ENCODE data around the gene CHORDC1.
"Not testable (repeated sequence)": the region's sequence is repeated elsewhere in the genome, so short reads cannot be mapped to it uniquely, and the experiment has no call there.

CHORDC1 gene

DNA sequence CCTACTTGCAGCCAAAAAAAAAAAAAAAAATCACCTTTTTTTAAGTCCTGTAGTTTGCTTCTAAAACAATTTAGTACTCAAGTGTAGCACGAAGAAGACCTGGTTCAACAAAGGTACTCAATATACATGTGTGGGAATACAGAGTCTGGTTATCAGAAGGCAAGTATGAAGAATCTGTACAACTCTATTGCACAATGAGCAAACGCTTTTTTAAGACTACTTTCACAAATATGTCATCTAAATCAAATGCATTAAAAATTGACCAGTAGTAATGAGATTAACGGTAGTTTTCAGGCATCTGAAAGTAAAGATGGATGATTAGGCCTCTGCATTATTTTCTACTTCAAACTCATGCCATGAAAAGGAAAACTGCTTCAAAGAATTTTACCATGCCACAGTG lies 9.5 kb downstream of the CHORDC1 start:
- no peak for DNase-seq

DNA sequence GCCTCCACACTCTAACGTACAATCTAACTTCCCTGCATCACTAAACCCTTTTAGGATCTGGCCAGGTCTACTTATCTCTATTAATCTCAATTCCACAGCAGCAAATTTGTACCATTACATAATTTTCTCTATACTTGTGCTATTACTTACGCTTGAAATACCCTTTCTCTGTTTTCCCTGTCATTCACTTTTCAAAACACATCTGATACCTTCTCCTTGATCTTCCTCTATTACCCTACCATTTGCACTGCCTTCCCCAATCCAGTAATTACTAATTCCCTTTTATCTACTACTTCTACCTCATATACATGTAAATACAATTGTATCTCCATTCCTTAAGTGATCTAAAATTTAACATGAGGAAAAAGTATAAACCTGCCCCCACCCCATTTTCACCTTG lies 14.0 kb downstream of the CHORDC1 start:
- no peak for DNase-seq

DNA sequence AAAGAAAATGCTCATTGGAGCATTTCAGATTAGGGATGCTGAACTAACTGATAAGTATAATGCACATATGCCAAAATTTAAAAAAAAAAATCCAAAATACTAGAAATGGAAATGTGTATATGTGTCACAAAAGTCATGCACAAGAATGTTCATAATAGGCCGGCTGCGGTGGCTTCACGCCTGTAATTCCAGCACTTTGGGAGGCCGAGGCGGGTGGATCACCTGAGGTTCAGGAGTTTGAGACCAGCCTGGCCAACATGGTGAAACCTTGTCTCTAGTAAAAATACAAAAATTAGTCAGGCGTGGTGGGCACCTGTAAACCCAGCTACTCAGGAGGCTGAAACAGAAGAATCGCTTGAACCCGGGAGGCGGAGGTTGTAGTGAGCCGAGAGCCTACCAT lies 14.9 kb downstream of the CHORDC1 start:
- not testable (repeated sequence) for DNase-seq

- DNase-seq: no peak
Observed at GRCh38 chr11:90204832-90205646, 17.8 kb downstream of the CHORDC1 start.

DNA sequence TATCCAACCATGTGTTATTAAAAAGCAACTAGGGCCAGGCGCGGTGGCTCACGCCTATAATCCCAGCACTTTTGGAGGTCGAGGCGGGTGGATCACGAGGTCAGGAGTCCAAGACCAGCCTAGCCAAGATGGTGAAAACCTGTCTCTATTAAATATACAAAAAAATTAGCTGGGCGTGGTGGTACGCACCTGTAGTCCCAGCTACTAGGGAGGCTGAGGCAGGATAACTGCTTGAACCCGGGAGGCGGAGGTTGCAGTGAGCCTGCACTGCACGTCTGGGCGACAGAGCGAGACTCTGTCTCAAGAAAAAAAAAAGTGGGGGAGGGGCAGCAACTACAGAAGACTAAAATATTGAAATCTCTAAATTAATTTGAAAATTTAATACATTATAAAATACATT lies 18.4 kb downstream of the CHORDC1 start:
- DNase-seq: no peak

DNA sequence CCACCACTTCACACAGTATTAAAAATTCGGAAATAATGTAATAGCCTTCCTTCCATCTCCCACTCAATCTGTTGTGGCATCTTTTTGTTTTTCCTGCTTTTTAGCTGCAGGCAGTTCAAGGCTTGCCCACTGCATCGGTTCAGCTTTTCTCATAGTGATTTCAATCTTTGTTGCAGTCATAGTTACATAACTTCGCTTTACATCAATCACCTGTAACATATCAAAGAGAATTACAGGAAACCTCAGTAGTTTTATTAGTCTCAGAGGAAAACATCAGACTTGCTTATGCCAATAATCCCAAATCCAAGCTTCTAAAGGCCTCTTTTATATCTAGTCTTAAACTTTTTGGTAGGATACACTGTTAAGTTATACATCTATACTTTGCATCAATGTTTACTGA lies 20.5 kb downstream of the CHORDC1 start:
- no peak for DNase-seq

DNA sequence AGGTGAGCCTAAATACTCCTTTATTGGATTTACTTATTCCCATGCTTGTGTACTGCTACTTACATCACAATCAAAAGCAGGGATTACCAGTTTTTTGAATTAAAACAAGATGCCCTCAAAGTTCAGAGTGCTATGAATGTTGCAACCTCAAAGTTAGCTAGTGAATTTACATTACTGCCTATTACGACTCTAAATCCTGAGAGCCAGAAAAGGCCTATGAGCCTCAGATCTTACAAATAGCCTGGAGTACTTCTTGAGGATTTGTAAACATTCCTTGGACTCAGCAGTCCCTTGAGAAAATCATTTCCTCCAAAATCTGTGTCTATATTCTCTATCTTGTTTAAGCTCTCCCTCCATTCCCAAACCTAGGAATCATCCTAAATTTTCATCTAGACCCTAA lies 25.5 kb downstream of the CHORDC1 start:
- no peak for DNase-seq

- no peak for DNase-seq
Observed at GRCh38 chr11:90192869-90193582, 29.8 kb downstream of the CHORDC1 start.

DNA sequence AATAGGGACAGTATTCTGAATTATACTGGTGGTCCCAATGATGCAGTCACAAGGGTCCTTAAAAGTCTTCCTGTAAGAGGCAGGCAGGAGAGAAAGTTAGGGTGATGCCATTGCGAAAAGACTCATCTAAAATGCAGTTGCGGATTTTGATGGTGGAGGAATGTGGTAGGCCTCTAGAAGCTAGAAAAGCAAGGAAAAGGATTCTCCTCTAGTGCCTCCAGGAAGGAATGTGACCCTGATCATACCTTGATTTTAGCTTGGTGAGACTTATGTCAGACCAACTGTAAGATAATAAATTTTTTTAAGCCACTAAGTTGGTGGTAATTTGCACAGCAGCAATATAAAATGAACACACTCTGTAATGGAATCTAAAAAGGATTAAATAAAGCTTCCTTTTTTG lies 33.8 kb downstream of the CHORDC1 start:
- no peak for DNase-seq

DNA sequence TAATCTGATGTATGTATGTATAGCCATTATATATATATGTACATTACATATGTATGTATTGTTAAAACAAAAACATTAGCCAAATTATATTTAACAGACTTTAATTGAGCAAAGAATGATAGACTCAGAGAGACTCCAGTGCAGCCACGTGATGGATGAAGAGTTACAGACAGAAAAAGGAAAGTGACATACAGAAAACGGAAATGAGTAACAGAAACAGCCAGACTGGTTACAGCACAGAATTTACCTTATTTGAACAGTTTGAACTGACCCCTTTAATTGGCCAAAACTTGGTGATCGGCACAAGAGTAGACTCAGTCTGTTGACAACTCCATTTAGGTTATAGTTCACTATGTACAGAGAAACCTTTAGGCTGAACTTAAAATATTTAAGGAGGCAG lies 35.0 kb downstream of the CHORDC1 start:
- no peak for DNase-seq

DNA sequence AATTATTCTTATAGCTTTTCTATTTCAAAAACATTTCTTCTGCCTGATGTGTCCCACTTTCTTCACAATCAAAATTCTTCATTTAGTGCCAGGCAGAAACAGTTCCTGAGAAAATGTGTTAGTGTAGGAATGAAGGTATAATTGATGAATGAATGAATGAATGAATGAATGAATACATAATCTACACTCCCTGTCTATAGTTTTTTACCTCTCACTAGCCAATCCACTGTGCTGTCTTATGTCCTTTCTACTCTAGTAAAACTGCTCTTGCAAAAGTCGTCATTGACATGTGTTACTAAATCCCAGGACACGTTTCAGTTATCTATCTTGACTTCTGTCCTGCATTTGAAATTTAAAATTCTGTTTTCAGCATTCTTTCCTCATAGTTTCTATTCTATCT lies 42.9 kb downstream of the CHORDC1 start:
- no peak for DNase-seq

DNA sequence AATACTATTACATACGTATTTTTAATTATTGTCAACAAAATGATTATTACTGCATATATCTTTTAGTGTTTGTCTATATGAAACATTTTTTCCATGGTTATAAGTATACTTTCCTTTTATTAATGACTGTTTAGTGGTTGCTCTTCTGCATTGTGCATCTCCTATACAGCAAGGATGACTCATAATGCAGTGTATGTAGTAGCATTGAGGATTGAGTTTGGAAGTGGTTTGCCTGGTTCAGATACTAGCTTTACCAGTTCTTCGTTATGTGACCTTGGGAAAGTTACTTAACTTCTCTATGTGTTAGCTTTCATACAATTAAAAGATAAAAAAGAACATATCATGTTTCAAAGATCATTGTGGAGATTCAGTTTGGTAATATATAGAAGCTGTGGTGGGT lies 44.1 kb downstream of the CHORDC1 start:
- no peak for DNase-seq

GRCh38 chr11:90176069-90176468 lies 46.8 kb downstream of the CHORDC1 start:
- no peak for DNase-seq

DNA sequence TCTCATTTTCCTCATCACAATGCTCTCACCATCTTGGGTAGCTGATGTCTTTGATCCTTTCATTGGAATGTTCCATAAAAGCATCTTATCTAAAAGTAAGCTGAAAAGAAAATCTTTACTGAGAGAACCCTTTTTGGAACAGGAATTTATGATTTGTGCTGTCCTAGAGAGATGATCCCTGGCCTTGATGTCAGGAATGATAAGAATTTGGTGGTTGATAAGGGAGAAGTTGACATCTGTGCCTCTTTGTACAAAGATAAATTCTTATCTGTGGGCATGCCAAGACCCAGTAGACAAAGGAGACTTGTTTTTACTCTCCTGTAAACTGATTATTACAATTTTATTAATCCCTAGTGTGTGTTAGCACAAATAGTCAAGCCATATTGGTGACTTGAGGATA lies 51.5 kb downstream of the CHORDC1 start:
- DNase-seq: no peak

GRCh38 chr11:90168571-90168970 lies 54.3 kb downstream of the CHORDC1 start:
- DNase-seq: no peak

- not testable (repeated sequence) for DNase-seq
Observed at GRCh38 chr11:90167704-90168103, 55.1 kb downstream of the CHORDC1 start.

GRCh38 chr11:90166982-90167573 lies 55.8 kb downstream of the CHORDC1 start:
- DNase-seq: not testable (repeated sequence)

Measured in GF-D8 (cell line).